HEK293 (cell line): Measurements from ENCODE around the gene C5AR2.

Experiments used
- BCL11A ChIP-seq: fragments of 450-650 bp; formaldehyde crosslinking; IDR thresholded peaks from 2 replicates; pipeline ENCODE4 v1.5.1; 2016; ENCODE audit warnings: low read depth, missing biosample characterization, missing genetic modification characterization
- GFI1B ChIP-seq: fragments of 450-650 bp; formaldehyde crosslinking; IDR thresholded peaks from 2 replicates; pipeline ENCODE4 v1.5.1; 2016; ENCODE audit warnings: missing biosample characterization, missing genetic modification characterization
- GLI4 ChIP-seq: fragments of 450-650 bp; formaldehyde crosslinking; IDR thresholded peaks from 2 replicates; pipeline ENCODE4 v1.5.1; 2016; ENCODE audit warnings: missing biosample characterization, missing genetic modification characterization
- PRDM4 ChIP-seq: fragments of 450-650 bp; formaldehyde crosslinking; IDR thresholded peaks from 2 replicates; pipeline ENCODE4 v1.5.1; 2017; ENCODE audit warnings: missing biosample characterization, missing genetic modification characterization
- SP3 ChIP-seq: fragments of 450-650 bp; formaldehyde crosslinking; IDR thresholded peaks from 2 replicates; pipeline ENCODE4 v1.5.1; 2016; ENCODE audit warnings: missing biosample characterization, missing genetic modification characterization
- ZBTB10 ChIP-seq: fragments of 450-650 bp; formaldehyde crosslinking; IDR thresholded peaks from 2 replicates; pipeline ENCODE4 v1.5.1; 2016; ENCODE audit warnings: missing biosample characterization, missing genetic modification characterization
- ZNF138 ChIP-seq: fragments of 450-650 bp; formaldehyde crosslinking; IDR thresholded peaks from 2 replicates; pipeline ENCODE4 v1.5.1; 2016; ENCODE audit warnings: missing biosample characterization, missing genetic modification characterization, borderline replicate concordance
- ZNF140 ChIP-seq: fragments of 450-650 bp; formaldehyde crosslinking; IDR thresholded peaks from 2 replicates; pipeline ENCODE4 v1.5.1; 2016; ENCODE audit warnings: missing biosample characterization, missing genetic modification characterization
- ZNF311 ChIP-seq: fragments of 450-650 bp; formaldehyde crosslinking; IDR thresholded peaks from 2 replicates; pipeline ENCODE4 v1.5.1; 2017; ENCODE audit warnings: missing biosample characterization, missing genetic modification characterization, borderline replicate concordance
- ZNF362 ChIP-seq: fragments of 450-650 bp; formaldehyde crosslinking; IDR thresholded peaks from 2 replicates; pipeline ENCODE4 v1.5.1; 2016; ENCODE audit warnings: missing biosample characterization, missing genetic modification characterization
- ZNF530 ChIP-seq: fragments of 450-650 bp; formaldehyde crosslinking; IDR thresholded peaks from 2 replicates; pipeline ENCODE4 v1.5.1; 2016; ENCODE audit warnings: low read depth, missing biosample characterization, missing genetic modification characterization
- ZNF792 ChIP-seq: fragments of 450-650 bp; formaldehyde crosslinking; IDR thresholded peaks from 2 replicates; pipeline ENCODE4 v1.5.1; 2016; ENCODE audit warnings: missing biosample characterization, missing genetic modification characterization
- TF ChIP-seq, protein P1 (sequence below): fragments of 450-650 bp; formaldehyde crosslinking; IDR thresholded peaks from 2 replicates; pipeline ENCODE4 v1.5.1; 2016; ENCODE audit warnings: missing biosample characterization, missing genetic modification characterization
- TF ChIP-seq, protein P2 (sequence below): fragments of 450-650 bp; formaldehyde crosslinking; IDR thresholded peaks from 2 replicates; pipeline ENCODE4 v1.5.1; 2016; ENCODE audit warnings: missing biosample characterization, missing genetic modification characterization

GRCh38 chr19:47348819-47349795 lies 17.1 kb downstream of the C5AR2 start, which contains the start of gene DHX34:
- TF ChIP-seq SP3: peak; percentile 99
- TF ChIP-seq, protein P1, sequence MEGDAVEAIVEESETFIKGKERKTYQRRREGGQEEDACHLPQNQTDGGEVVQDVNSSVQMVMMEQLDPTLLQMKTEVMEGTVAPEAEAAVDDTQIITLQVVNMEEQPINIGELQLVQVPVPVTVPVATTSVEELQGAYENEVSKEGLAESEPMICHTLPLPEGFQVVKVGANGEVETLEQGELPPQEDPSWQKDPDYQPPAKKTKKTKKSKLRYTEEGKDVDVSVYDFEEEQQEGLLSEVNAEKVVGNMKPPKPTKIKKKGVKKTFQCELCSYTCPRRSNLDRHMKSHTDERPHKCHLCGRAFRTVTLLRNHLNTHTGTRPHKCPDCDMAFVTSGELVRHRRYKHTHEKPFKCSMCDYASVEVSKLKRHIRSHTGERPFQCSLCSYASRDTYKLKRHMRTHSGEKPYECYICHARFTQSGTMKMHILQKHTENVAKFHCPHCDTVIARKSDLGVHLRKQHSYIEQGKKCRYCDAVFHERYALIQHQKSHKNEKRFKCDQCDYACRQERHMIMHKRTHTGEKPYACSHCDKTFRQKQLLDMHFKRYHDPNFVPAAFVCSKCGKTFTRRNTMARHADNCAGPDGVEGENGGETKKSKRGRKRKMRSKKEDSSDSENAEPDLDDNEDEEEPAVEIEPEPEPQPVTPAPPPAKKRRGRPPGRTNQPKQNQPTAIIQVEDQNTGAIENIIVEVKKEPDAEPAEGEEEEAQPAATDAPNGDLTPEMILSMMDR (tag by site-specific recombination): peak; percentile 97
- TF ChIP-seq ZNF362 (tag by site-specific recombination): no peak
- no peak for TF ChIP-seq ZNF140 (tag by site-specific recombination)
- TF ChIP-seq GFI1B (tag by site-specific recombination): no peak
- TF ChIP-seq ZBTB10 (tag by site-specific recombination): peak; percentile 67
- TF ChIP-seq ZNF792: 0 out of 2 replicates have a peak, but pooled peaks have one; percentile 47
- no peak for TF ChIP-seq BCL11A (tag by site-specific recombination)
- TF ChIP-seq, protein P2, sequence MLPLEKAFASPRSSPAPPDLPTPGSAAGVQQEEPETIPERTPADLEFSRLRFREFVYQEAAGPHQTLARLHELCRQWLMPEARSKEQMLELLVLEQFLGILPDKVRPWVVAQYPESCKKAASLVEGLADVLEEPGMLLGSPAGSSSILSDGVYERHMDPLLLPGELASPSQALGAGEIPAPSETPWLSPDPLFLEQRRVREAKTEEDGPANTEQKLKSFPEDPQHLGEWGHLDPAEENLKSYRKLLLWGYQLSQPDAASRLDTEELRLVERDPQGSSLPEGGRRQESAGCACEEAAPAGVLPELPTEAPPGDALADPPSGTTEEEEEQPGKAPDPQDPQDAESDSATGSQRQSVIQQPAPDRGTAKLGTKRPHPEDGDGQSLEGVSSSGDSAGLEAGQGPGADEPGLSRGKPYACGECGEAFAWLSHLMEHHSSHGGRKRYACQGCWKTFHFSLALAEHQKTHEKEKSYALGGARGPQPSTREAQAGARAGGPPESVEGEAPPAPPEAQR: no peak
- no peak for TF ChIP-seq ZNF311
- peak; percentile 49; the same call in 1 of the 2 replicates for TF ChIP-seq GLI4
- no peak for TF ChIP-seq ZNF530 (tag by site-specific recombination)
- TF ChIP-seq PRDM4 (tag by site-specific recombination): 0 out of 2 replicates have a peak, but pooled peaks have one; percentile 34
- TF ChIP-seq ZNF138 (tag by site-specific recombination): no peak
